ENCODE measurements around the gene GCNT1.
"Not testable (repeated sequence)": the region's sequence is repeated elsewhere in the genome, so short reads cannot be mapped to it uniquely, and the experiment has no call there.

GCNT1 gene

GRCh38 chr9:76431601-76432000 lies 27.4 kb upstream of the GCNT1 start:
- TF ChIP-seq CTCF (IDR thresholded peaks at IDR 0.05; ENCODE audit: low read depth, low read length): no peak
- in situ Hi-C loops (cut with HindIII; ENCODE audit: low sequenced_read_pairs): no loop called here
- H3K4me3 ChIP-seq (ENCODE audit: low read depth, low read length): no peak overlapping the region
- no peak for DNase-seq (ENCODE audit: low read depth, low spot score)

- TF ChIP-seq CTCF (IDR thresholded peaks at IDR 0.05; ENCODE audit: low read depth, low read length): no peak
- in situ Hi-C loops (cut with HindIII; ENCODE audit: low sequenced_read_pairs): no loop called here
- H3K4me3 ChIP-seq (ENCODE audit: low read depth, low read length): no peak overlapping the region
- DNase-seq (ENCODE audit: low read depth, low spot score): peak; percentile 24
Observed at GRCh38 chr9:76433406-76433805, 25.6 kb upstream of the GCNT1 start.

GRCh38 chr9:76433836-76434235 lies 25.1 kb upstream of the GCNT1 start:
- peak; percentile 69 for DNase-seq (ENCODE audit: low read depth, low spot score)
- TF ChIP-seq CTCF (IDR thresholded peaks at IDR 0.05; ENCODE audit: low read depth, low read length): no peak
- in situ Hi-C loops (cut with HindIII; ENCODE audit: low sequenced_read_pairs): no loop called here
- H3K4me3 ChIP-seq (ENCODE audit: low read depth, low read length): no peak overlapping the region

GRCh38 chr9:76434897-76435296 lies 24.1 kb upstream of the GCNT1 start:
- in situ Hi-C loops (cut with HindIII; ENCODE audit: low sequenced_read_pairs); DNase-seq (ENCODE audit: low read depth, low spot score); H3K4me3 ChIP-seq (ENCODE audit: low read depth, low read length): not testable (repeated sequence)

- DNase-seq (ENCODE audit: low read depth, low spot score); H3K4me3 ChIP-seq (ENCODE audit: low read depth, low read length); in situ Hi-C loops (cut with HindIII; ENCODE audit: low sequenced_read_pairs): not testable (repeated sequence)
Observed at GRCh38 chr9:76437017-76437699, 21.8 kb upstream of the GCNT1 start.

- DNase-seq (ENCODE audit: low read depth, low spot score): no peak
- TF ChIP-seq CTCF (IDR thresholded peaks at IDR 0.05; ENCODE audit: low read depth, low read length): no peak
- no peak overlapping the region for H3K4me3 ChIP-seq (ENCODE audit: low read depth, low read length)
- in situ Hi-C loops (cut with HindIII; ENCODE audit: low sequenced_read_pairs): no loop called here
Observed at GRCh38 chr9:76438841-76439588, 20.0 kb upstream of the GCNT1 start.

GRCh38 chr9:76441551-76442322 lies 17.2 kb upstream of the GCNT1 start:
- TF ChIP-seq CTCF (IDR thresholded peaks at IDR 0.05; ENCODE audit: low read depth, low read length): no peak
- no peak overlapping the region for H3K4me3 ChIP-seq (ENCODE audit: low read depth, low read length)
- in situ Hi-C loops (cut with HindIII; ENCODE audit: low sequenced_read_pairs): no loop called here
- DNase-seq (ENCODE audit: low read depth, low spot score): peak; percentile 90

Data from astrocyte of the spinal cord (primary cell).